K562 (cell line): ENCODE results near the gene POLDIP3. TPM values are rescaled to one million over a fixed set of nuclear protein-coding genes. Genes with fewer than 3 reads are reported as not detected.
A peak's percentile ranks its signal among the peaks of the same experiment; 100 is the strongest.

Experiments used
- FUS ChIP-seq: fragments of 200-400 bp; formaldehyde crosslinking; optimal IDR thresholded peaks from 2 replicates; pipeline ENCODE3; 2017; ENCODE audit warnings: low read depth, low read length
- HNRNPK ChIP-seq: fragments of 200-400 bp; formaldehyde crosslinking; IDR thresholded peaks from one replicate; pipeline ENCODE4 v1.6.1; 2018; ENCODE audit warnings: mild to moderate bottlenecking, low read depth, low read length; ENCODE audit not compliant: poor library complexity, severe bottlenecking
- NFE2 ChIP-seq: IDR thresholded peaks from 2 replicates; pipeline ENCODE4 v1.6.1; 2014; ENCODE audit warnings: antibody characterized with exemption, low read depth
- PHF21A ChIP-seq: fragments of 450-650 bp; IDR thresholded peaks from 2 replicates; pipeline ENCODE4 v1.6.1; 2017; ENCODE audit warnings: low read depth, borderline replicate concordance
- SNIP1 ChIP-seq: fragments of 450-650 bp; IDR thresholded peaks from 2 replicates; pipeline ENCODE4 v1.7.1; 2017; ENCODE audit warnings: low read depth, mild to moderate bottlenecking
- SUPT5H ChIP-seq: fragments of 450-650 bp; IDR thresholded peaks from 2 replicates; pipeline ENCODE4 v1.6.1; 2016
- XRCC4 ChIP-seq: IDR thresholded peaks from one replicate; pipeline ENCODE4 v1.6.1; 2011; ENCODE audit not compliant: insufficient read depth, insufficient read length; ENCODE audit errors: extremely low read depth
- XRCC5 ChIP-seq: fragments of 200-400 bp; formaldehyde crosslinking; IDR thresholded peaks from 2 replicates; pipeline ENCODE4 v1.6.1; 2017; ENCODE audit warnings: low read depth, mild to moderate bottlenecking, low read length
- ZC3H11A ChIP-seq: IDR thresholded peaks from 2 replicates; pipeline ENCODE4 v1.6.1; 2012; ENCODE audit warnings: low read depth, low read length, improper control_type of control experiment
- ZC3H8 ChIP-seq: fragments of 450-650 bp; IDR thresholded peaks from 2 replicates; pipeline ENCODE4 v1.6.1; 2017
- ZNF253 ChIP-seq: fragments of 250-450 bp; sonication (Bioruptor Pico); conservative IDR thresholded peaks from 2 replicates; pipeline ENCODE4 v1.6.1; 2021; ENCODE audit warnings: mild to moderate bottlenecking
- ZNF311 ChIP-seq: fragments of 250-450 bp; sonication (Bioruptor Pico); IDR thresholded peaks from 2 replicates; pipeline ENCODE4 v1.4.0; 2020; ENCODE audit warnings: mild to moderate bottlenecking, moderate library complexity
- ZNF354B ChIP-seq: fragments of 250-450 bp; sonication (Bioruptor Pico); IDR thresholded peaks from 2 replicates; pipeline ENCODE4 v1.4.0; 2020
- polyA plus RNA-seq, 8 experiments: library from polyadenylated mRNA; depleted of rRNA in 4 of 8; stranded (reverse) in 5 of 8; unstranded in 3 of 8; fragments of >200 nt; fragmentation: Nextera tagmentation in 2 of 8; fragmentation: Illumina TruSeq in 1 of 8; extraction: Ambion mirVana in 2 of 8; extraction: Trizol in 1 of 8; gene quantifications; 2 replicates each; pipeline versions ENCODE4 v1.2.1 to v1.2.3, GENCODE V29; 2011 to 2014; ENCODE audit warnings: inconsistent platforms in 1 of 8, missing spikeins in 1 of 8
- total RNA-seq, 7 experiments: library from RNA; depleted of rRNA in 6 of 7; stranded (reverse); fragments of >200 nt in 6 of 7; fragmentation: Illumina TruSeq in 2 of 7; extraction: Trizol in 2 of 7; gene quantifications; 2 replicates each; pipeline versions ENCODE4 v1.2.1 to v1.2.3, GENCODE V29; 2011 to 2021; ENCODE audit warnings: low replicate concordance in 1 of 7
- TF ChIP-seq, protein P1 (sequence below): fragments of 450-650 bp; IDR thresholded peaks from one replicate; pipeline ENCODE4 v1.6.1; 2018; ENCODE audit warnings: mild to moderate bottlenecking, moderate library complexity; ENCODE audit not compliant: partially characterized antibody
- TF ChIP-seq, protein P2 (sequence below), 2 experiments: IDR thresholded peaks; 2 replicates each; pipeline ENCODE4 v1.6.1; 2012; ENCODE audit warnings: improper control_type of control experiment in 2 of 2, low read depth in 2 of 2, low read length in 2 of 2, borderline replicate concordance in 1 of 2
- TF ChIP-seq, protein P3 (sequence below): sonication (generic); formaldehyde crosslinking; IDR thresholded peaks from 2 replicates; pipeline ENCODE4 v1.8.1; 2023; ENCODE audit warnings: missing genetic modification reagents, mild to moderate bottlenecking, borderline replicate concordance
- TF ChIP-seq, protein P4 (sequence below): fragments of 150-350 bp; conservative IDR thresholded peaks from 2 replicates; pipeline ENCODE4 v1.6.1; 2014; ENCODE audit warnings: low read length

The POLDIP3 gene
- total and polyA plus RNA-seq, 9 of the 15 experiments (the other 6 are each of a cell fraction or from before 2014, with no cell fraction given) = 14.3 to 53.0 (median 26.3) TPM

DNA sequence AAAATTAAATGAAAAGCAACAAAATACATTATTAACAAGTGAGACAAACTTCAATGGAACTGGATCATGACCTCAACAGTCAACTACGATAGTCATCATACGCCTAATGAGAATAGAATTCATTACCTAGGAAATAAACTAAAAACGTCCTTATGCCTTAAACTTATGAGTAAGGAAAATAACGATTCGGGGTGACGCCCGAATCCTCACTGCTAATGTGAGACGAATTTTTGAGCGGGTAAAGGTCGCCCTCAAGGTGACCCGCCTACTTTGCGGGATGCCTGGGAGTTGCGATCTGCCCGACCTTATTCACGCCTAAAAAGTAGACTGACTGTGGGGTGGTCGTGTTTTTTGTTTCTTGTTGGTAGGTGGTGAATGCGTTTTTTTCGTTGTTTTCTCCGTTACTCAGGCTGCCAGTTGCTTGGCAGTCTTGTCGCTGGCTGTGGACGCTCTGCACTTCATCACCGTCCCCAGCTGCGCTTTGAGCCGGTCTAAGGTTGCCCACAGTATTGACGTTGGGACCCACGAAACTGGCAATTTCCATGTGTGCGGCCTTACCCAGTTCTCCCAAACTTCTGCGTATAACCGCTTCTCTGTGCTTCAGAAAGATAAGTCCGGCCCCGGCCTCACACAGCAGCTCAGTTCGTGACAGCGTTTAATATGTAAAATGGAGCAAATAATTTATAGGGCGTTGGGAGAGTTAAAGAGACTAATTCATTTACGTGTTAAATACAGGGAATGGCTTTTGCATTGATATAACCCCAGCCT is 593 bp upstream of the POLDIP3 start (continued):
- TF ChIP-seq ZC3H11A (no peak; the same call in 1 of the 2 replicates), ZNF354B (CRISPR knock-in tag) (peak; percentile 62; the same call in 1 of the 2 replicates), FUS (no peak), ZNF311 (CRISPR knock-in tag) (no peak), NFE2 (peak; percentile 42), HNRNPK (no peak), SNIP1 (0 out of 2 replicates have a peak, but pooled peaks have one; percentile 5), ZC3H8 (peak; percentile 99), ZNF253 (CRISPR knock-in tag) (peak; percentile 94), SUPT5H (peak; percentile 100), XRCC4 (no peak), XRCC5 (peak; percentile 93), PHF21A (peak; percentile 92)
- TF ChIP-seq, protein P1, sequence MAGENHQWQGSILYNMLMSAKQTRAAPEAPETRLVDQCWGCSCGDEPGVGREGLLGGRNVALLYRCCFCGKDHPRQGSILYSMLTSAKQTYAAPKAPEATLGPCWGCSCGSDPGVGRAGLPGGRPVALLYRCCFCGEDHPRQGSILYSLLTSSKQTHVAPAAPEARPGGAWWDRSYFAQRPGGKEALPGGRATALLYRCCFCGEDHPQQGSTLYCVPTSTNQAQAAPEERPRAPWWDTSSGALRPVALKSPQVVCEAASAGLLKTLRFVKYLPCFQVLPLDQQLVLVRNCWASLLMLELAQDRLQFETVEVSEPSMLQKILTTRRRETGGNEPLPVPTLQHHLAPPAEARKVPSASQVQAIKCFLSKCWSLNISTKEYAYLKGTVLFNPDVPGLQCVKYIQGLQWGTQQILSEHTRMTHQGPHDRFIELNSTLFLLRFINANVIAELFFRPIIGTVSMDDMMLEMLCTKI = no peak
- TF ChIP-seq, protein P2, sequence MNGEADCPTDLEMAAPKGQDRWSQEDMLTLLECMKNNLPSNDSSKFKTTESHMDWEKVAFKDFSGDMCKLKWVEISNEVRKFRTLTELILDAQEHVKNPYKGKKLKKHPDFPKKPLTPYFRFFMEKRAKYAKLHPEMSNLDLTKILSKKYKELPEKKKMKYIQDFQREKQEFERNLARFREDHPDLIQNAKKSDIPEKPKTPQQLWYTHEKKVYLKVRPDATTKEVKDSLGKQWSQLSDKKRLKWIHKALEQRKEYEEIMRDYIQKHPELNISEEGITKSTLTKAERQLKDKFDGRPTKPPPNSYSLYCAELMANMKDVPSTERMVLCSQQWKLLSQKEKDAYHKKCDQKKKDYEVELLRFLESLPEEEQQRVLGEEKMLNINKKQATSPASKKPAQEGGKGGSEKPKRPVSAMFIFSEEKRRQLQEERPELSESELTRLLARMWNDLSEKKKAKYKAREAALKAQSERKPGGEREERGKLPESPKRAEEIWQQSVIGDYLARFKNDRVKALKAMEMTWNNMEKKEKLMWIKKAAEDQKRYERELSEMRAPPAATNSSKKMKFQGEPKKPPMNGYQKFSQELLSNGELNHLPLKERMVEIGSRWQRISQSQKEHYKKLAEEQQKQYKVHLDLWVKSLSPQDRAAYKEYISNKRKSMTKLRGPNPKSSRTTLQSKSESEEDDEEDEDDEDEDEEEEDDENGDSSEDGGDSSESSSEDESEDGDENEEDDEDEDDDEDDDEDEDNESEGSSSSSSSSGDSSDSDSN (IDR thresholded peaks at IDR 0.05; ENCODE audit: borderline replicate concordance in 1 of 2, low read depth in 2 of 2, low read length in 2 of 2) = no peak
- TF ChIP-seq, protein P3, sequence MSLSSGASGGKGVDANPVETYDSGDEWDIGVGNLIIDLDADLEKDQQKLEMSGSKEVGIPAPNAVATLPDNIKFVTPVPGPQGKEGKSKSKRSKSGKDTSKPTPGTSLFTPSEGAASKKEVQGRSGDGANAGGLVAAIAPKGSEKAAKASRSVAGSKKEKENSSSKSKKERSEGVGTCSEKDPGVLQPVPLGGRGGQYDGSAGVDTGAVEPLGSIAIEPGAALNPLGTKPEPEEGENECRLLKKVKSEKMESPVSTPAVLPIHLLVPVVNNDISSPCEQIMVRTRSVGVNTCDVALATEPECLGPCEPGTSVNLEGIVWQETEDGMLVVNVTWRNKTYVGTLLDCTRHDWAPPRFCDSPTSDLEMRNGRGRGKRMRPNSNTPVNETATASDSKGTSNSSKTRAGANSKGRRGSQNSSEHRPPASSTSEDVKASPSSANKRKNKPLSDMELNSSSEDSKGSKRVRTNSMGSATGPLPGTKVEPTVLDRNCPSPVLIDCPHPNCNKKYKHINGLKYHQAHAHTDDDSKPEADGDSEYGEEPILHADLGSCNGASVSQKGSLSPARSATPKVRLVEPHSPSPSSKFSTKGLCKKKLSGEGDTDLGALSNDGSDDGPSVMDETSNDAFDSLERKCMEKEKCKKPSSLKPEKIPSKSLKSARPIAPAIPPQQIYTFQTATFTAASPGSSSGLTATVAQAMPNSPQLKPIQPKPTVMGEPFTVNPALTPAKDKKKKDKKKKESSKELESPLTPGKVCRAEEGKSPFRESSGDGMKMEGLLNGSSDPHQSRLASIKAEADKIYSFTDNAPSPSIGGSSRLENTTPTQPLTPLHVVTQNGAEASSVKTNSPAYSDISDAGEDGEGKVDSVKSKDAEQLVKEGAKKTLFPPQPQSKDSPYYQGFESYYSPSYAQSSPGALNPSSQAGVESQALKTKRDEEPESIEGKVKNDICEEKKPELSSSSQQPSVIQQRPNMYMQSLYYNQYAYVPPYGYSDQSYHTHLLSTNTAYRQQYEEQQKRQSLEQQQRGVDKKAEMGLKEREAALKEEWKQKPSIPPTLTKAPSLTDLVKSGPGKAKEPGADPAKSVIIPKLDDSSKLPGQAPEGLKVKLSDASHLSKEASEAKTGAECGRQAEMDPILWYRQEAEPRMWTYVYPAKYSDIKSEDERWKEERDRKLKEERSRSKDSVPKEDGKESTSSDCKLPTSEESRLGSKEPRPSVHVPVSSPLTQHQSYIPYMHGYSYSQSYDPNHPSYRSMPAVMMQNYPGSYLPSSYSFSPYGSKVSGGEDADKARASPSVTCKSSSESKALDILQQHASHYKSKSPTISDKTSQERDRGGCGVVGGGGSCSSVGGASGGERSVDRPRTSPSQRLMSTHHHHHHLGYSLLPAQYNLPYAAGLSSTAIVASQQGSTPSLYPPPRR (CRISPR knock-in tag) = peak; percentile 99
- TF ChIP-seq, protein P4, sequence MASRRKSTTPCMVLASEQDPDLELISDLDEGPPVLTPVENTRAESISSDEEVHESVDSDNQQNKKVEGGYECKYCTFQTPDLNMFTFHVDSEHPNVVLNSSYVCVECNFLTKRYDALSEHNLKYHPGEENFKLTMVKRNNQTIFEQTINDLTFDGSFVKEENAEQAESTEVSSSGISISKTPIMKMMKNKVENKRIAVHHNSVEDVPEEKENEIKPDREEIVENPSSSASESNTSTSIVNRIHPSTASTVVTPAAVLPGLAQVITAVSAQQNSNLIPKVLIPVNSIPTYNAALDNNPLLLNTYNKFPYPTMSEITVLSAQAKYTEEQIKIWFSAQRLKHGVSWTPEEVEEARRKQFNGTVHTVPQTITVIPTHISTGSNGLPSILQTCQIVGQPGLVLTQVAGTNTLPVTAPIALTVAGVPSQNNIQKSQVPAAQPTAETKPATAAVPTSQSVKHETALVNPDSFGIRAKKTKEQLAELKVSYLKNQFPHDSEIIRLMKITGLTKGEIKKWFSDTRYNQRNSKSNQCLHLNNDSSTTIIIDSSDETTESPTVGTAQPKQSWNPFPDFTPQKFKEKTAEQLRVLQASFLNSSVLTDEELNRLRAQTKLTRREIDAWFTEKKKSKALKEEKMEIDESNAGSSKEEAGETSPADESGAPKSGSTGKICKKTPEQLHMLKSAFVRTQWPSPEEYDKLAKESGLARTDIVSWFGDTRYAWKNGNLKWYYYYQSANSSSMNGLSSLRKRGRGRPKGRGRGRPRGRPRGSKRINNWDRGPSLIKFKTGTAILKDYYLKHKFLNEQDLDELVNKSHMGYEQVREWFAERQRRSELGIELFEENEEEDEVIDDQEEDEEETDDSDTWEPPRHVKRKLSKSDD = peak; percentile 95
